Right atrium auricular region (tissue), 2 donors: ENCODE measurements around the gene CTDSPL2. TPM values are rescaled to one million over a fixed set of nuclear protein-coding genes. Genes with fewer than 3 reads are reported as not detected.
"Not testable (repeated sequence)": the region's sequence is repeated elsewhere in the genome, so short reads cannot be mapped to it uniquely, and the experiment has no call there.

Experiments used
- DNase-seq: peaks from one replicate; pipeline ENCODE4 v3.0.0-alpha.2; 2019; ENCODE audit warnings: low spot score
- H3K27ac ChIP-seq, 2 donors: fragments of 200-600 bp; sonication (generic); 1 replicate in 1 of 2; 2 replicates in 1 of 2; pipeline ENCODE4 v1.5.1; 2016 to 2019
- H3K27me3 ChIP-seq, 2 donors: fragments of 200-600 bp; sonication (generic); one replicate each; pipeline versions ENCODE4 v1.5.1 to v1.6.0; 2017 to 2019
- H3K36me3 ChIP-seq: fragments of 200-600 bp; sonication (generic); one replicate; pipeline ENCODE4 v1.5.1; 2016
- H3K4me1 ChIP-seq, 2 donors: fragments of 200-600 bp; sonication (generic); one replicate each; pipeline versions ENCODE4 v1.5.1 to v1.6.0; 2017 to 2019
- H3K4me3 ChIP-seq, 2 donors: fragments of 200-600 bp; sonication (generic); 1 replicate in 1 of 2; 2 replicates in 1 of 2; pipeline ENCODE4 v1.5.1; 2017 to 2019; ENCODE audit warnings: mild to moderate bottlenecking in 1 of 2, moderate library complexity in 1 of 2
- H3K9me3 ChIP-seq, 2 donors: fragments of 200-600 bp; sonication (generic); one replicate each; pipeline ENCODE4 v1.5.1; 2019
- total RNA-seq, 2 donors: library from RNA; depleted of rRNA; stranded (reverse); fragments of >200 nt; gene quantifications; one replicate each; pipeline ENCODE4 v1.1.0, GENCODE V29; 2016
- TF ChIP-seq, protein P1 (sequence below), 2 donors: fragments of 200-600 bp; sonication (generic); IDR thresholded peaks; one replicate each; pipeline ENCODE4 v1.5.1; 2019; ENCODE audit warnings: antibody characterized with exemption in 2 of 2

Gene CTDSPL2
- total RNA-seq, 2 donors from 2014 or later: 22.5 to 32.9 TPM

GRCh38 chr15:44536302-44536961 is 109.0 kb downstream of the CTDSPL2 start:
- Histone ChIP-seq H3K27ac (peak overlapping the region; percentile 97 to 99), H3K36me3 (no peaks in the 10 kb centered on the region), H3K4me1 (peaks cover 0 to 40% of the 10 kb centered on the region in 2 donors), H3K27me3 (no peaks in the 10 kb centered on the region), H3K9me3 (no peaks in the 10 kb centered on the region), H3K4me3 (peak overlapping the region; percentile 93 to 99)
- peak; percentile 87 for DNase-seq
- TF ChIP-seq, protein P1, sequence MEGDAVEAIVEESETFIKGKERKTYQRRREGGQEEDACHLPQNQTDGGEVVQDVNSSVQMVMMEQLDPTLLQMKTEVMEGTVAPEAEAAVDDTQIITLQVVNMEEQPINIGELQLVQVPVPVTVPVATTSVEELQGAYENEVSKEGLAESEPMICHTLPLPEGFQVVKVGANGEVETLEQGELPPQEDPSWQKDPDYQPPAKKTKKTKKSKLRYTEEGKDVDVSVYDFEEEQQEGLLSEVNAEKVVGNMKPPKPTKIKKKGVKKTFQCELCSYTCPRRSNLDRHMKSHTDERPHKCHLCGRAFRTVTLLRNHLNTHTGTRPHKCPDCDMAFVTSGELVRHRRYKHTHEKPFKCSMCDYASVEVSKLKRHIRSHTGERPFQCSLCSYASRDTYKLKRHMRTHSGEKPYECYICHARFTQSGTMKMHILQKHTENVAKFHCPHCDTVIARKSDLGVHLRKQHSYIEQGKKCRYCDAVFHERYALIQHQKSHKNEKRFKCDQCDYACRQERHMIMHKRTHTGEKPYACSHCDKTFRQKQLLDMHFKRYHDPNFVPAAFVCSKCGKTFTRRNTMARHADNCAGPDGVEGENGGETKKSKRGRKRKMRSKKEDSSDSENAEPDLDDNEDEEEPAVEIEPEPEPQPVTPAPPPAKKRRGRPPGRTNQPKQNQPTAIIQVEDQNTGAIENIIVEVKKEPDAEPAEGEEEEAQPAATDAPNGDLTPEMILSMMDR (IDR thresholded peaks at IDR 0.05): peak; percentile 20 to 57

- TF ChIP-seq, protein P1 (IDR thresholded peaks at IDR 0.05): no peak
- peak; percentile 94 for DNase-seq
- no peaks in the 10 kb centered on the region for H3K9me3 ChIP-seq
- no peaks in the 10 kb centered on the region for H3K36me3 ChIP-seq
- H3K4me1 ChIP-seq: peaks cover 0 to 47% of the 10 kb centered on the region in 2 donors
- peak within 1 kb of the TSS; percentile 93 to 99 for H3K4me3 ChIP-seq
- H3K27me3 ChIP-seq: no peaks in the 10 kb centered on the region
- H3K27ac ChIP-seq: peak within 1 kb of the TSS; percentile 97 to 99
Observed at GRCh38 chr15:44536962-44537734, 109.7 kb downstream of the CTDSPL2 start, which contains the start of gene EIF3J. EIF3J (plus strand) TSS chr15:44537147; CDS start chr15:44537195, 48 bp downstream.

DNA sequence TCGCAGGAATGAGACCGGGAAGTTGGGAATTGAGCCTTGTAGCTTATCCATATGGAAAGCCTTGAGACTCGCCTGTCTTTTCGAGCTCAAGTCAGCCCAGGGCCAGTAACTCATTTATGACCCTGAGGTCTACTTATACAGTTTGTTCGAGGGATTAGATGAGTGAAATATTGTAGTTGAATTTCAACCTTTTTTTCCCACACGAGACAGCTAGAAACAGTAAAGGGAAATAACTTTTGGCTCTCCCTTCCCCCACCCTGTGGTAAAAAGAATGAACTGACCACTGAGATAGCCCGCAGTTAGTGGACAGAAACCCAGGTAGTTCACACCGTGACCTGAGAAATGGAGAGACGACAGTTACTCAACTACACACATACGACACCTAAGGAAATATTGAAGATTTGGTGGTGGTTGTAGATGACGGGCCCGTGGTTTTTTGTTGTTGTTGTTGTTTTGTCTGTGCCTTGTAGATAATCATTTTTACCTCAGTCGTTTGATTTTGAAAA is 110.4 kb downstream of the CTDSPL2 start:
- H3K4me1 ChIP-seq: peaks cover 0 to 53% of the 10 kb centered on the region in 2 donors
- peak overlapping the region; percentile 93 to 99 for H3K4me3 ChIP-seq
- TF ChIP-seq, protein P1 (IDR thresholded peaks at IDR 0.05): no peak
- DNase-seq: no peak
- H3K27ac ChIP-seq: peak overlapping the region; percentile 97 to 99
- no peaks in the 10 kb centered on the region for H3K27me3 ChIP-seq
- no peaks in the 10 kb centered on the region for H3K36me3 ChIP-seq
- no peaks in the 10 kb centered on the region for H3K9me3 ChIP-seq

- TF ChIP-seq, protein P1 (IDR thresholded peaks at IDR 0.05): no peak
- Histone ChIP-seq H3K9me3 (no peaks in the 10 kb centered on the region), H3K27me3 (no peaks in the 10 kb centered on the region), H3K4me1 (peaks cover 0 to 60% of the 10 kb centered on the region in 2 donors), H3K36me3 (no peaks in the 10 kb centered on the region), H3K4me3 (no peak overlapping the region), H3K27ac (peak overlapping the region; percentile 8 to 31)
- no peak for DNase-seq
Observed at GRCh38 chr15:44541282-44541958, 114.0 kb downstream of the CTDSPL2 start.

- TF ChIP-seq, protein P1 (IDR thresholded peaks at IDR 0.05): no peak
- peak overlapping the region in 1 of 2 donors; percentile 31 for H3K27ac ChIP-seq
- no peak overlapping the region for H3K4me3 ChIP-seq
- no peaks in the 10 kb centered on the region for H3K27me3 ChIP-seq
- no peaks in the 10 kb centered on the region for H3K36me3 ChIP-seq
- peaks cover 0 to 59% of the 10 kb centered on the region in 2 donors for H3K4me1 ChIP-seq
- DNase-seq: no peak
- no peaks in the 10 kb centered on the region for H3K9me3 ChIP-seq
Observed at GRCh38 chr15:44542596-44542995, 115.2 kb downstream of the CTDSPL2 start.

DNA sequence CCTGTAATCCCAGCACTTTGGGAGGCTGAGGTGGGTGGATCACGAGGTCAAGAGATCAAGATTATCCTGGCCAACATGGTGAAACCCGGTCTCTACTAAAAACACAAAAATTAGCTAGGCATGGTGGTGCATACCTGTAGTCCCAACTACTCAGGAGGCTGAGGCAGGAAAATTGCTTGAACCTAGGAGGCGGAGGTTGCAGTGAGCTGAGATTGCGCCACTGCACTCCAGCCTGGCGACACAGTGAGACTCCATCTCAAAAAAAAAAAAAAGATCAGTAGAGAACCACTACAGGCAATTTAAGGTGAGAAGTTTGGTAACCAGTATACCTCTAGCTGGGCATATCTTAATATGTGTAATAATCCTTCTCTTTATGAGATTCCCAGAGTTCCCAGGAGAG is 117.3 kb downstream of the CTDSPL2 start:
- H3K27me3 ChIP-seq, H3K4me3 ChIP-seq, DNase-seq, H3K9me3 ChIP-seq, H3K27ac ChIP-seq, H3K36me3 ChIP-seq: not testable (repeated sequence)
- peaks cover 0 to 46% of the 10 kb centered on the region in 2 donors for H3K4me1 ChIP-seq
